K562 (cell line): ENCODE measurements around the gene LDHAL6A. TPM values are rescaled to one million over a fixed set of nuclear protein-coding genes. Genes with fewer than 3 reads are reported as not detected.
A peak's percentile ranks its signal among the peaks of the same experiment; 100 is the strongest.

ENCODE experiments used
- ATAC-seq: fragments of 200-7000 bp; cut with Tn5 transposase; 3 replicates; pipeline ENCODE4 v1.9.1; 2020; ENCODE audit warnings: moderate library complexity
- BruUV-seq: library from RNA; stranded (reverse); fragments of 400-500 nt; replicated peaks from 2 replicates; lab custom pipeline; 2021; lab: Mats Ljungman, UMichigan
- CTCF ChIA-PET: fragments of 300-600 bp; formaldehyde crosslinking; extraction: SDS; loops from one replicate; lab custom pipeline; 2021; ENCODE audit warnings: low intra/inter-chr PET ratio; lab: Yijun Ruan, JAX
- POLR2A ChIA-PET: fragments of 300-600, 350-650 bp; sonication (Branson Sonifier 250); formaldehyde crosslinking; extraction: SDS; loops from one replicate; lab custom pipeline; 2021; ENCODE audit warnings: antibody characterized with exemption, inconsistent platforms; lab: Yijun Ruan, JAX
- DNase-seq, 4 experiments: peaks; one replicate each; pipeline versions ENCODE4 v3.0.0 to v3.0.0-alpha.2; 2011 to 2018; ENCODE audit warnings: low spot score in 3 of 4, mixed read lengths in 3 of 4; ENCODE audit errors: extremely low read depth in 1 of 4
- FAIRE-seq: peaks from 2 replicates; lab custom pipeline; 2011; peaks lifted over from hg19 to GRCh38; lab: Jason Lieb, UNC
- H2AFZ ChIP-seq: 2 replicates; pipeline ENCODE4 v1.6.0; 2011; ENCODE audit warnings: low read depth, low read length, control low read depth, inconsistent platforms
- H3K27ac ChIP-seq: fragments of 200-600 bp; 3 replicates; pipeline ENCODE4 v1.8.0; 2011; ENCODE audit warnings: low read depth, mild to moderate bottlenecking, control low read depth, inconsistent platforms, low read length, moderate library complexity, mixed read lengths; ENCODE audit errors: extremely low read depth
- H3K27me3 ChIP-seq, 2 experiments: fragments of 300-600 bp in 1 of 2; 2 replicates in 1 of 2; 3 replicates in 1 of 2; pipeline versions ENCODE4 v1.6.0 to v1.8.0; 2011; ENCODE audit warnings: inconsistent platforms in 2 of 2, low read length in 2 of 2, mild to moderate bottlenecking in 1 of 2, mixed read lengths in 1 of 2, moderate library complexity in 1 of 2; ENCODE audit not compliant: control insufficient read depth in 2 of 2, insufficient read depth in 2 of 2
- H3K36me3 ChIP-seq: fragments of 300-600 bp; 3 replicates; pipeline ENCODE4 v1.8.0; 2011; ENCODE audit warnings: mild to moderate bottlenecking, low read length, inconsistent platforms; ENCODE audit not compliant: control insufficient read depth, insufficient read depth
- H3K4me1 ChIP-seq, 2 experiments: fragments of 200-600 bp in 1 of 2; replicated peaks in 1 of 2; 2 replicates in 1 of 2; 3 replicates in 1 of 2; pipeline versions ENCODE4 v1.5.1 to v1.8.0; 2011; ENCODE audit warnings: inconsistent platforms in 2 of 2, low read length in 2 of 2, mild to moderate bottlenecking in 1 of 2, mixed read lengths in 1 of 2, moderate library complexity in 1 of 2; ENCODE audit not compliant: control insufficient read depth in 2 of 2, insufficient read depth in 2 of 2
- H3K4me2 ChIP-seq: 2 replicates; pipeline ENCODE4 v1.6.1; 2011; ENCODE audit warnings: low read length, control low read depth, inconsistent platforms, mixed read lengths; ENCODE audit not compliant: insufficient read depth
- H3K4me3 ChIP-seq: fragments of 200-600 bp; sonication (generic), shearing (Covaris generic); 2 replicates; pipeline ENCODE4 v1.5.1; 2016; ENCODE audit warnings: control low read depth, inconsistent platforms
- H3K79me2 ChIP-seq: fragments of 200-600 bp; 3 replicates; pipeline ENCODE4 v1.8.0; 2011; ENCODE audit warnings: low read length, inconsistent platforms; ENCODE audit not compliant: control insufficient read depth, insufficient read depth
- H3K9ac ChIP-seq, 2 experiments: 2 replicates each; pipeline versions ENCODE4 v1.6.0 to v1.6.1; 2011; ENCODE audit warnings: low read depth in 2 of 2, low read length in 2 of 2, control low read depth in 1 of 2, inconsistent platforms in 1 of 2, mild to moderate bottlenecking in 1 of 2, mixed read lengths in 1 of 2; ENCODE audit not compliant: insufficient read depth in 1 of 2
- H3K9me1 ChIP-seq: one replicate; pipeline ENCODE4 v1.6.0; 2011; ENCODE audit warnings: inconsistent platforms, mild to moderate bottlenecking, low read length, moderate library complexity; ENCODE audit not compliant: control insufficient read depth, insufficient read depth
- H3K9me3 ChIP-seq: replicated peaks from 2 replicates; pipeline ENCODE4 v1.5.1; 2011; ENCODE audit warnings: low read depth, low read length, inconsistent platforms; ENCODE audit not compliant: control insufficient read depth, insufficient read depth
- H4K20me1 ChIP-seq: replicated peaks from 2 replicates; pipeline ENCODE4 v1.6.1; 2011; ENCODE audit warnings: low read length, inconsistent platforms, mixed read lengths; ENCODE audit not compliant: control insufficient read depth, insufficient read depth
- C11orf30 ChIP-seq: fragments of 450-650 bp; IDR thresholded peaks from 2 replicates; pipeline ENCODE4 v1.6.1; 2016; ENCODE audit warnings: low read depth, mild to moderate bottlenecking
- CBX8 ChIP-seq: fragments of 200-600 bp; sonication (generic); IDR thresholded peaks from 2 replicates; pipeline ENCODE4 v1.6.1; 2012; ENCODE audit warnings: borderline replicate concordance, mixed run types, low read depth, mild to moderate bottlenecking, moderate library complexity, mixed read lengths, low read length, control low read depth, inconsistent platforms; ENCODE audit not compliant: poor library complexity, severe bottlenecking; ENCODE audit errors: extremely low read depth
- GABPB2 ChIP-seq: fragments of 250-450 bp; sonication (Bioruptor Pico); conservative IDR thresholded peaks from 2 replicates; pipeline ENCODE4 v1.5.1; 2021; ENCODE audit warnings: mild to moderate bottlenecking
- MAFF ChIP-seq: IDR thresholded peaks from 2 replicates; pipeline ENCODE4 v1.6.1; 2012; ENCODE audit warnings: low read length, improper control_type of control experiment
- MAFG ChIP-seq: fragments of 450-650 bp; conservative IDR thresholded peaks from 2 replicates; pipeline ENCODE4 v1.6.1; 2016; ENCODE audit warnings: missing genetic modification characterization, missing compliant biosample characterization
- MAFK ChIP-seq: IDR thresholded peaks from 2 replicates; pipeline ENCODE4 v1.6.1; 2011; ENCODE audit warnings: low read length, improper control_type of control experiment
- SMAD3 ChIP-seq: fragments of 450-650 bp; formaldehyde crosslinking; conservative IDR thresholded peaks from 2 replicates; pipeline ENCODE4 v1.4.0; 2020; ENCODE audit warnings: mild to moderate bottlenecking
- SP1 ChIP-seq: sonication (generic); formaldehyde crosslinking; IDR thresholded peaks from 2 replicates; pipeline ENCODE4 v1.8.1; 2022; ENCODE audit warnings: mild to moderate bottlenecking, missing genetic modification reagents
- ZNF316 ChIP-seq: fragments of 450-650 bp; IDR thresholded peaks from 2 replicates; pipeline ENCODE4 v1.6.1; 2016
- WGBS: fragments of 100-300 bp; shearing (Covaris generic); methylation state at CpG from one replicate; pipeline ENCODE4 v1.1.6; 2016; ENCODE audit warnings: low coverage, mixed read lengths; ENCODE audit not compliant: insufficient coverage; ENCODE audit errors: missing lambda C conversion rate; 5-methylcytosine and 5-hydroxymethylcytosine counted together
- in situ Hi-C: fragments of 300-500 bp; cut with MboI; formaldehyde crosslinking; loops from 4 replicates; pipeline ENCODE4 v1.15.0; 2018; ENCODE audit warnings: inconsistent platforms, mixed read lengths
- intact Hi-C: fragments of 100-400 bp; cut with micrococcal nuclease; formaldehyde crosslinking; loops from 2 replicates; pipeline ENCODE4 v1.14.2; 2022
- polyA plus RNA-seq, 8 experiments: library from polyadenylated mRNA; depleted of rRNA in 4 of 8; stranded (reverse) in 5 of 8; unstranded in 3 of 8; fragments of >200 nt; fragmentation: Nextera tagmentation in 2 of 8; fragmentation: Illumina TruSeq in 1 of 8; extraction: Ambion mirVana in 2 of 8; extraction: Trizol in 1 of 8; gene quantifications; 2 replicates each; pipeline versions ENCODE4 v1.2.1 to v1.2.3, GENCODE V29; 2011 to 2014; ENCODE audit warnings: inconsistent platforms in 1 of 8, missing spikeins in 1 of 8
- total RNA-seq, 7 experiments: library from RNA; depleted of rRNA in 6 of 7; stranded (reverse); fragments of >200 nt in 6 of 7; fragmentation: Illumina TruSeq in 2 of 7; extraction: Trizol in 2 of 7; gene quantifications; 2 replicates each; pipeline versions ENCODE4 v1.2.1 to v1.2.3, GENCODE V29; 2011 to 2021; ENCODE audit warnings: low replicate concordance in 1 of 7
- TF ChIP-seq, protein P1 (sequence below): fragments of 450-650 bp; formaldehyde crosslinking; conservative IDR thresholded peaks from 2 replicates; pipeline ENCODE4 v1.4.0; 2022; ENCODE audit warnings: mild to moderate bottlenecking, missing genetic modification characterization
- TF ChIP-seq, protein P2 (sequence below): fragments of 450-650 bp; IDR thresholded peaks from 2 replicates; pipeline ENCODE4 v1.6.1; 2016; ENCODE audit warnings: borderline replicate concordance

The LDHAL6A gene
- total and polyA plus RNA-seq, 9 of the 15 experiments (the other 6 are each of a cell fraction or from before 2014, with no cell fraction given): 0.04 TPM; not detected in 8

DNA sequence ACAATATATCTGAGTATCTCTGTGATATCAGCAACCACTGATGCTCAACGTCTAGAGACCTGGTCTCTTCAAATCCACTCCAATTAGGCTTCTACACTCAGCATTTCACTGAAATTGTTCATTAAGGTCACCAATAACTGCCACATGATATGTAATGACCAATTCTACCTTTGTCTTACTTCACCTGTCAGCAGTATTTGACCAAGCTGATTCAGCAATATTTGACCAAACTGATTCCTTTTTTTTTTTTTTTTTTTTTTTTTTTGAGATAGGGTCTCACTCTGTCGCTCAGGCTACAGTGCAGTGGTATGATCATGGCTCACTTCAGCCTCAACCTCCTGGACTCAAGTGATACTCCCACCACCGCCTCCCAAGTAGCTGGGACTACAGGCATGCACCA, 65.5 kb downstream of the LDHAL6A start:
- FAIRE-seq: no peak
- Histone ChIP-seq H3K9ac (no peak overlapping the region), H3K27me3 (no peaks in the 10 kb centered on the region)
- POLR2A ChIA-PET: no interaction called here
- TF ChIP-seq, protein P1, sequence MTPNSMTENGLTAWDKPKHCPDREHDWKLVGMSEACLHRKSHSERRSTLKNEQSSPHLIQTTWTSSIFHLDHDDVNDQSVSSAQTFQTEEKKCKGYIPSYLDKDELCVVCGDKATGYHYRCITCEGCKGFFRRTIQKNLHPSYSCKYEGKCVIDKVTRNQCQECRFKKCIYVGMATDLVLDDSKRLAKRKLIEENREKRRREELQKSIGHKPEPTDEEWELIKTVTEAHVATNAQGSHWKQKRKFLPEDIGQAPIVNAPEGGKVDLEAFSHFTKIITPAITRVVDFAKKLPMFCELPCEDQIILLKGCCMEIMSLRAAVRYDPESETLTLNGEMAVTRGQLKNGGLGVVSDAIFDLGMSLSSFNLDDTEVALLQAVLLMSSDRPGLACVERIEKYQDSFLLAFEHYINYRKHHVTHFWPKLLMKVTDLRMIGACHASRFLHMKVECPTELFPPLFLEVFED (CRISPR knock-in tag): no peak
- TF ChIP-seq MAFF (peak; percentile 93), SMAD3 (CRISPR knock-in tag) (no peak), GABPB2 (no peak), MAFK (peak; percentile 90), SP1 (CRISPR knock-in tag) (no peak), C11orf30 (peak; percentile 90), MAFG (tag) (peak; percentile 84), ZNF316 (peak; percentile 97), CBX8 (no peak)
- TF ChIP-seq, protein P2, sequence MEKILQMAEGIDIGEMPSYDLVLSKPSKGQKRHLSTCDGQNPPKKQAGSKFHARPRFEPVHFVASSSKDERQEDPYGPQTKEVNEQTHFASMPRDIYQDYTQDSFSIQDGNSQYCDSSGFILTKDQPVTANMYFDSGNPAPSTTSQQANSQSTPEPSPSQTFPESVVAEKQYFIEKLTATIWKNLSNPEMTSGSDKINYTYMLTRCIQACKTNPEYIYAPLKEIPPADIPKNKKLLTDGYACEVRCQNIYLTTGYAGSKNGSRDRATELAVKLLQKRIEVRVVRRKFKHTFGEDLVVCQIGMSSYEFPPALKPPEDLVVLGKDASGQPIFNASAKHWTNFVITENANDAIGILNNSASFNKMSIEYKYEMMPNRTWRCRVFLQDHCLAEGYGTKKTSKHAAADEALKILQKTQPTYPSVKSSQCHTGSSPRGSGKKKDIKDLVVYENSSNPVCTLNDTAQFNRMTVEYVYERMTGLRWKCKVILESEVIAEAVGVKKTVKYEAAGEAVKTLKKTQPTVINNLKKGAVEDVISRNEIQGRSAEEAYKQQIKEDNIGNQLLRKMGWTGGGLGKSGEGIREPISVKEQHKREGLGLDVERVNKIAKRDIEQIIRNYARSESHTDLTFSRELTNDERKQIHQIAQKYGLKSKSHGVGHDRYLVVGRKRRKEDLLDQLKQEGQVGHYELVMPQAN: no peak
- TF ChIP-seq, all 486 proteins: peak for 5
- Histone ChIP-seq H3K9me1 (no peaks in the 10 kb centered on the region), H2AFZ (no peak overlapping the region), H3K4me1 (no peaks in the 10 kb centered on the region; a peak in 1 of 5 replicates), H3K9me3 (no peaks in the 10 kb centered on the region), H3K4me3 (no peak overlapping the region), H3K27ac (no peak overlapping the region), H3K4me2 (no peak overlapping the region), H4K20me1 (no peaks in the 10 kb centered on the region), H3K36me3 (peaks cover 15% of the 10 kb centered on the region; the same call in 2 of the 3 replicates), H3K79me2 (peaks cover 30% of the 10 kb centered on the region)
- no TSS peak for BruUV-seq
- ATAC-seq (no peak), DNase-seq (no peak)
- 70% methylated on average over 2 of the region's 3 CpGs for WGBS
- CTCF ChIA-PET: no interaction called here
- in situ Hi-C loops: no loop called here
- intact Hi-C loops: loop anchor here (10.0 kb wide), 1 partner anchor 286 kb away; the partner anchor contains the start of gene SAA4
